Neutrophil (primary cell): ENCODE data around the gene ENAM.

Experiments
- H3K27ac ChIP-seq: fragments of 200-600 bp; sonication (generic); 2 replicates; pipeline ENCODE4 v1.5.1; 2016; ENCODE audit warnings: mild to moderate bottlenecking, moderate library complexity
- H3K27me3 ChIP-seq: fragments of 200-600 bp; sonication (generic); 2 replicates; pipeline ENCODE4 v1.6.0; 2016; ENCODE audit warnings: mild to moderate bottlenecking
- H3K36me3 ChIP-seq: fragments of 200-600 bp; sonication (generic); 2 replicates; pipeline ENCODE4 v1.5.1; 2017
- H3K4me1 ChIP-seq, 2 experiments: fragments of 200-600 bp in 1 of 2; sonication (generic) in 1 of 2; 1 replicate in 1 of 2; 2 replicates in 1 of 2; pipeline versions ENCODE4 v1.5.1 to v1.6.1; 2013 to 2016; ENCODE audit warnings: low read depth in 1 of 2, low read length in 1 of 2, mild to moderate bottlenecking in 1 of 2, moderate library complexity in 1 of 2; ENCODE audit not compliant: control insufficient read depth in 1 of 2, insufficient read depth in 1 of 2
- H3K4me3 ChIP-seq, 2 experiments: fragments of 200-600 bp in 1 of 2; sonication (generic) in 1 of 2; 1 replicate in 1 of 2; 2 replicates in 1 of 2; pipeline ENCODE4 v1.5.1; 2013 to 2016; ENCODE audit warnings: low read depth in 1 of 2, low read length in 1 of 2, mild to moderate bottlenecking in 1 of 2, moderate library complexity in 1 of 2
- H3K9me3 ChIP-seq: fragments of 200-600 bp; sonication (generic); 2 replicates; pipeline ENCODE4 v1.5.1; 2016
- CTCF ChIP-seq: fragments of 200-600 bp; sonication (generic); IDR thresholded peaks from 2 replicates; pipeline ENCODE4 v1.5.1; 2016; ENCODE audit warnings: antibody characterized with exemption

ENAM gene

GRCh38 chr4:70629469-70630090 lies 1.0 kb downstream of the ENAM start:
- Histone ChIP-seq H3K36me3 (no peaks in the 10 kb centered on the region), H3K27ac (no peak overlapping the region), H3K9me3 (no peaks in the 10 kb centered on the region), H3K27me3 (no peaks in the 10 kb centered on the region), H3K4me1 (no peaks in the 10 kb centered on the region), H3K4me3 (no peak overlapping the region)
- no peak for TF ChIP-seq CTCF

GRCh38 chr4:70630162-70630561 lies 1.6 kb downstream of the ENAM start:
- no peak overlapping the region for H3K4me3 ChIP-seq
- no peaks in the 10 kb centered on the region for H3K27me3 ChIP-seq
- no peak for TF ChIP-seq CTCF
- H3K4me1 ChIP-seq: no peaks in the 10 kb centered on the region
- H3K9me3 ChIP-seq: no peaks in the 10 kb centered on the region
- no peak overlapping the region for H3K27ac ChIP-seq
- no peaks in the 10 kb centered on the region for H3K36me3 ChIP-seq

GRCh38 chr4:70632028-70632427 lies 3.5 kb downstream of the ENAM start:
- H3K36me3 ChIP-seq: no peaks in the 10 kb centered on the region
- H3K27ac ChIP-seq: no peak overlapping the region
- H3K9me3 ChIP-seq: no peaks in the 10 kb centered on the region
- H3K4me1 ChIP-seq: no peaks in the 10 kb centered on the region
- TF ChIP-seq CTCF: no peak
- H3K27me3 ChIP-seq: no peaks in the 10 kb centered on the region
- no peak overlapping the region for H3K4me3 ChIP-seq

GRCh38 chr4:70634482-70634881 lies 5.9 kb downstream of the ENAM start:
- no peak overlapping the region for H3K27ac ChIP-seq
- no peaks in the 10 kb centered on the region for H3K4me1 ChIP-seq
- H3K36me3 ChIP-seq: no peaks in the 10 kb centered on the region
- no peaks in the 10 kb centered on the region for H3K27me3 ChIP-seq
- no peak for TF ChIP-seq CTCF
- no peaks in the 10 kb centered on the region for H3K9me3 ChIP-seq
- H3K4me3 ChIP-seq: no peak overlapping the region

GRCh38 chr4:70637239-70637913 lies 8.8 kb downstream of the ENAM start:
- Histone ChIP-seq H3K9me3 (no peaks in the 10 kb centered on the region), H3K4me3 (no peak overlapping the region), H3K27me3 (no peaks in the 10 kb centered on the region), H3K4me1 (no peaks in the 10 kb centered on the region), H3K27ac (no peak overlapping the region), H3K36me3 (no peaks in the 10 kb centered on the region)
- TF ChIP-seq CTCF: no peak
